Umbilical cord (tissue), 2 donors: ENCODE results near the gene CGREF1. TPM values are rescaled to one million over a fixed set of nuclear protein-coding genes. Genes with fewer than 3 reads are reported as not detected.

Experiments
- DNase-seq: peaks from one replicate; pipeline ENCODE4 v3.0.0-alpha.2; 2015; ENCODE audit warnings: low spot score
- total RNA-seq: library from RNA; depleted of rRNA; stranded (reverse); fragments of >200 nt; gene quantifications from one replicate; pipeline ENCODE4 v1.2.3, GENCODE V29; 2014; ENCODE audit warnings: low replicate concordance; ENCODE audit not compliant: insufficient read depth

Gene CGREF1
- 11.6 TPM for total RNA-seq

- no peak for DNase-seq
Measured at GRCh38 chr2:27118525-27119329, at the start of gene CGREF1. CGREF1 (minus strand) TSS chr2:27119128; CDS start chr2:27104366, 14,762 bp downstream.

GRCh38 chr2:27164960-27165763 is 46.2 kb upstream of the CGREF1 start:
- DNase-seq, result no peak

GRCh38 chr2:27162151-27163121 is 43.5 kb upstream of the CGREF1 start:
- DNase-seq, result no peak

GRCh38 chr2:27160191-27160590 is 41.3 kb upstream of the CGREF1 start:
- no peak for DNase-seq

- DNase-seq, result no peak
Measured at GRCh38 chr2:27159271-27159670, 40.3 kb upstream of the CGREF1 start.

- DNase-seq, result no peak
Measured at GRCh38 chr2:27158468-27158867, 39.5 kb upstream of the CGREF1 start.

GRCh38 chr2:27155069-27155520 is 36.2 kb upstream of the CGREF1 start:
- DNase-seq, result no peak

- no peak for DNase-seq
Measured at GRCh38 chr2:27154488-27154887, 35.6 kb upstream of the CGREF1 start.

- no peak for DNase-seq
Measured at GRCh38 chr2:27152796-27153464, 34.0 kb upstream of the CGREF1 start.

- no peak for DNase-seq
Measured at GRCh38 chr2:27152102-27152795, 33.3 kb upstream of the CGREF1 start.

GRCh38 chr2:27150639-27151230 is 31.8 kb upstream of the CGREF1 start:
- DNase-seq, result no peak

GRCh38 chr2:27149570-27150405 is 30.9 kb upstream of the CGREF1 start:
- no peak for DNase-seq

GRCh38 chr2:27148801-27149439 is 30.0 kb upstream of the CGREF1 start, which contains the start of gene TCF23:
TCF23 (plus strand) TSS chr2:27149004; CDS start chr2:27149134, 130 bp downstream.
- DNase-seq, result no peak

GRCh38 chr2:27147935-27148334 is 29.0 kb upstream of the CGREF1 start:
- DNase-seq, result no peak

GRCh38 chr2:27145682-27146081 is 26.8 kb upstream of the CGREF1 start:
- DNase-seq, result no peak

- DNase-seq, result no peak
Measured at GRCh38 chr2:27143285-27143684, 24.4 kb upstream of the CGREF1 start.

GRCh38 chr2:27139310-27139709 is 20.4 kb upstream of the CGREF1 start, which contains the start of gene PRR30:
PRR30 (minus strand) TSS chr2:27139410; CDS start chr2:27138329, 1,081 bp downstream.
- DNase-seq, result no peak

GRCh38 chr2:27138111-27138510 is 19.2 kb upstream of the CGREF1 start:
- no peak for DNase-seq
